Epidermal melanocyte (primary cell): ENCODE results near the gene SEC14L6.
"Not testable (repeated sequence)": the region's sequence is repeated elsewhere in the genome, so short reads cannot be mapped to it uniquely, and the experiment has no call there.

Experiments
- DNase-seq: peaks from one replicate; pipeline ENCODE4 v3.0.0; 2011; ENCODE audit warnings: low spot score; ENCODE audit not compliant: insufficient read length

Gene SEC14L6

GRCh38 chr22:30546616-30547015 is at the start of gene SEC14L6:
Gene SEC14L6 (minus strand): TSS chr22:30546741. CDS start chr22:30546682, 59 bp downstream.
- no peak for DNase-seq

- DNase-seq, result no peak
Observed at GRCh38 chr22:30596199-30596598, 49.7 kb upstream of the SEC14L6 start.

GRCh38 chr22:30592360-30592713 is 45.8 kb upstream of the SEC14L6 start:
- DNase-seq, result not testable (repeated sequence)

GRCh38 chr22:30591588-30592359 is 45.2 kb upstream of the SEC14L6 start, which contains the start of gene PES1:
Gene PES1 (minus strand): TSS chr22:30591910. CDS start chr22:30591833, 77 bp downstream.
- DNase-seq, result peak; percentile 99

- DNase-seq, result no peak
Observed at GRCh38 chr22:30591191-30591587, 44.6 kb upstream of the SEC14L6 start.

GRCh38 chr22:30586414-30586813 is 39.9 kb upstream of the SEC14L6 start:
- DNase-seq, result no peak

GRCh38 chr22:30584441-30584840 is 37.9 kb upstream of the SEC14L6 start:
- DNase-seq, result no peak

GRCh38 chr22:30582788-30583545 is 36.4 kb upstream of the SEC14L6 start:
- DNase-seq, result no peak

GRCh38 chr22:30582051-30582450 is 35.5 kb upstream of the SEC14L6 start:
- no peak for DNase-seq

GRCh38 chr22:30580896-30581295 is 34.4 kb upstream of the SEC14L6 start:
- DNase-seq, result no peak

- DNase-seq, result no peak
Observed at GRCh38 chr22:30578481-30578880, 31.9 kb upstream of the SEC14L6 start.

- DNase-seq, result no peak
Observed at GRCh38 chr22:30575859-30576258, 29.3 kb upstream of the SEC14L6 start.

- DNase-seq, result no peak
Observed at GRCh38 chr22:30574997-30575671, 28.6 kb upstream of the SEC14L6 start.

GRCh38 chr22:30574095-30574981 is 27.8 kb upstream of the SEC14L6 start, which contains the start of gene GAL3ST1:
Gene GAL3ST1 (minus strand): TSS chr22:30574665. CDS start chr22:30557392, 17,273 bp downstream.
- DNase-seq, result no peak

- DNase-seq, result no peak
Observed at GRCh38 chr22:30573594-30574094, 27.1 kb upstream of the SEC14L6 start.

GRCh38 chr22:30572840-30573593 is 26.5 kb upstream of the SEC14L6 start:
- DNase-seq, result no peak

- no peak for DNase-seq
Observed at GRCh38 chr22:30572210-30572609, 25.7 kb upstream of the SEC14L6 start.

GRCh38 chr22:30569674-30570202 is 23.2 kb upstream of the SEC14L6 start:
- no peak for DNase-seq

GRCh38 chr22:30568137-30568805 is 21.7 kb upstream of the SEC14L6 start:
- DNase-seq, result no peak
